T-helper 22 cell (primary cell): ENCODE results near the gene HSPA12B.
A peak's percentile ranks its signal among the peaks of the same experiment; 100 is the strongest.

Experiments used
- DNase-seq: peaks from one replicate; pipeline ENCODE4 v3.0.0-alpha.2; 2020; ENCODE audit warnings: low read depth

The HSPA12B gene

GRCh38 chr20:3705491-3705969 lies 27.0 kb upstream of the HSPA12B start:
- no peak for DNase-seq

- no peak for DNase-seq
Observed at GRCh38 chr20:3705970-3706739, 26.3 kb upstream of the HSPA12B start.

GRCh38 chr20:3706774-3707507 lies 25.5 kb upstream of the HSPA12B start:
- no peak for DNase-seq

GRCh38 chr20:3707508-3707899 lies 25.0 kb upstream of the HSPA12B start:
- DNase-seq: no peak

- DNase-seq: no peak
Observed at GRCh38 chr20:3710011-3710466, 22.4 kb upstream of the HSPA12B start.

- peak; percentile 29 for DNase-seq
Observed at GRCh38 chr20:3710703-3711483, 21.6 kb upstream of the HSPA12B start.

GRCh38 chr20:3711484-3711941 lies 21.0 kb upstream of the HSPA12B start:
- no peak for DNase-seq

GRCh38 chr20:3712279-3712873 lies 20.1 kb upstream of the HSPA12B start, which contains the start of gene SIGLEC1:
TSS of gene SIGLEC1 (minus strand) at chr20:3712600. CDS start at chr20:3707128, 5,472 bp downstream.
- no peak for DNase-seq

- DNase-seq: no peak
Observed at GRCh38 chr20:3714092-3714491, 18.4 kb upstream of the HSPA12B start.

- no peak for DNase-seq
Observed at GRCh38 chr20:3716195-3716834, 16.2 kb upstream of the HSPA12B start.

GRCh38 chr20:3719046-3719445 lies 13.4 kb upstream of the HSPA12B start:
- DNase-seq: no peak

- DNase-seq: no peak
Observed at GRCh38 chr20:3720068-3720467, 12.4 kb upstream of the HSPA12B start.

- no peak for DNase-seq
Observed at GRCh38 chr20:3720626-3721025, 11.9 kb upstream of the HSPA12B start.

- DNase-seq: no peak
Observed at GRCh38 chr20:3721912-3722311, 10.6 kb upstream of the HSPA12B start.

GRCh38 chr20:3723284-3723683 lies 9.2 kb upstream of the HSPA12B start:
- DNase-seq: no peak

GRCh38 chr20:3724356-3724755 lies 8.1 kb upstream of the HSPA12B start:
- no peak for DNase-seq

GRCh38 chr20:3727401-3728021 lies 5.0 kb upstream of the HSPA12B start:
- no peak for DNase-seq

- DNase-seq: no peak
Observed at GRCh38 chr20:3728354-3728753, 4.1 kb upstream of the HSPA12B start.

GRCh38 chr20:3728876-3729275 lies 3.6 kb upstream of the HSPA12B start:
- no peak for DNase-seq

GRCh38 chr20:3729378-3729777 lies 3.1 kb upstream of the HSPA12B start:
- no peak for DNase-seq
